ENCODE data around the gene ADAM30. TPM values are rescaled to one million over a fixed set of nuclear protein-coding genes. Genes with fewer than 3 reads are reported as not detected.

ADAM30 gene
- total RNA-seq, 1 donor from 2014 or later, result not detected

GRCh38 chr1:119871881-119872280 lies 24.4 kb downstream of the ADAM30 start:
- H3K27me3 ChIP-seq (ENCODE audit: low read depth), result peaks cover 4% of the 10 kb centered on the region
- no peak overlapping the region for H3K4me3 ChIP-seq
- DNase-seq, result no peak
- H3K36me3 ChIP-seq, result no peaks in the 10 kb centered on the region
- H3K9me3 ChIP-seq (replicated peaks), result no peaks in the 10 kb centered on the region
- intact Hi-C loops (cut with micrococcal nuclease), result no loop called here
- no peak overlapping the region for H3K27ac ChIP-seq (replicated peaks)
- peaks cover 11% of the 10 kb centered on the region for H3K4me1 ChIP-seq
- TF ChIP-seq CTCF (IDR thresholded peaks at IDR 0.05; ENCODE audit: borderline replicate concordance), result no peak

- Histone ChIP-seq H3K27me3 (ENCODE audit: low read depth) (no peaks in the 10 kb centered on the region), H3K4me3 (peak overlapping the region; percentile 25), H3K36me3 (no peaks in the 10 kb centered on the region), H3K4me1 (peaks cover 11% of the 10 kb centered on the region), H3K9me3 (replicated peaks) (no peaks in the 10 kb centered on the region), H3K27ac (replicated peaks) (no peak overlapping the region)
- peak; percentile 87 for TF ChIP-seq CTCF (IDR thresholded peaks at IDR 0.05; ENCODE audit: borderline replicate concordance)
- peak; percentile 75 for DNase-seq
- intact Hi-C loops (cut with micrococcal nuclease), result no loop called here
Observed at GRCh38 chr1:119870917-119871596, 25.3 kb downstream of the ADAM30 start.

GRCh38 chr1:119869995-119870394 lies 26.3 kb downstream of the ADAM30 start:
- intact Hi-C loops (cut with micrococcal nuclease), result no loop called here
- Histone ChIP-seq H3K27ac (replicated peaks) (no peak overlapping the region), H3K27me3 (ENCODE audit: low read depth) (peaks cover 3% of the 10 kb centered on the region), H3K36me3 (no peaks in the 10 kb centered on the region), H3K4me3 (no peak overlapping the region), H3K9me3 (replicated peaks) (no peaks in the 10 kb centered on the region), H3K4me1 (peaks cover 11% of the 10 kb centered on the region)
- no peak for TF ChIP-seq CTCF (IDR thresholded peaks at IDR 0.05; ENCODE audit: borderline replicate concordance)
- no peak for DNase-seq

- DNase-seq, result no peak
- no peaks in the 10 kb centered on the region for H3K9me3 ChIP-seq (replicated peaks)
- no peak overlapping the region for H3K27ac ChIP-seq (replicated peaks)
- intact Hi-C loops (cut with micrococcal nuclease), result no loop called here
- no peak overlapping the region for H3K4me3 ChIP-seq
- TF ChIP-seq CTCF (IDR thresholded peaks at IDR 0.05; ENCODE audit: borderline replicate concordance), result no peak
- H3K27me3 ChIP-seq (ENCODE audit: low read depth), result peaks cover 15% of the 10 kb centered on the region
- peaks cover under 1% of the 10 kb centered on the region for H3K4me1 ChIP-seq
- no peaks in the 10 kb centered on the region for H3K36me3 ChIP-seq
Observed at GRCh38 chr1:119868176-119868575, 28.1 kb downstream of the ADAM30 start.

- no peaks in the 10 kb centered on the region for H3K9me3 ChIP-seq (replicated peaks)
- no peaks in the 10 kb centered on the region for H3K36me3 ChIP-seq
- peaks cover 29% of the 10 kb centered on the region for H3K27me3 ChIP-seq (ENCODE audit: low read depth)
- no peak for TF ChIP-seq CTCF (IDR thresholded peaks at IDR 0.05; ENCODE audit: borderline replicate concordance)
- H3K4me1 ChIP-seq, result no peaks in the 10 kb centered on the region
- H3K27ac ChIP-seq (replicated peaks), result no peak overlapping the region
- no peak for DNase-seq
- no peak overlapping the region for H3K4me3 ChIP-seq
- intact Hi-C loops (cut with micrococcal nuclease), result no loop called here
Observed at GRCh38 chr1:119866451-119866850, 29.9 kb downstream of the ADAM30 start.

Measured in left ventricle myocardium inferior (tissue), 1 donor.